ENCODE results near the gene ANXA2R. TPM values are rescaled to one million over a fixed set of nuclear protein-coding genes. Genes with fewer than 3 reads are reported as not detected.

The ANXA2R gene
- total and polyA plus RNA-seq, 9 of the 15 experiments (the other 6 are each of a cell fraction or from before 2014, with no cell fraction given): 2.1 to 4.8 (median 3.4) TPM

- TF ChIP-seq CTCF (IDR thresholded peaks at IDR 0.05 in 2 of 3, conservative IDR thresholded peaks at IDR 0.05 in 1 of 3; ENCODE audit: insufficient read depth in 2 of 3, low read depth in 1 of 3, low read length in 3 of 3) (0 out of 6 replicates have a peak, but pooled peaks of 1 of the 3 experiments have one; percentile 1), RAD21 (CRISPR knock-in tag; conservative IDR thresholded peaks at IDR 0.05 in 1 of 2, IDR thresholded peaks at IDR 0.05 in 1 of 2) (no peak), ATF6 (CRISPR knock-in tag; IDR thresholded peaks at IDR 0.05) (0 out of 2 replicates have a peak, but pooled peaks have one; percentile 16), GATAD2A (IDR thresholded peaks at IDR 0.05) (0 out of 2 replicates have a peak, but pooled peaks have one; percentile 38), ZNF41 (CRISPR knock-in tag; conservative IDR thresholded peaks at IDR 0.05) (0 out of 2 replicates have a peak, but pooled peaks have one; percentile 7), TEAD4 (IDR thresholded peaks at IDR 0.05; ENCODE audit: low read length) (no peak), TEAD4 (CRISPR knock-in tag; IDR thresholded peaks at IDR 0.05; ENCODE audit: borderline replicate concordance) (no peak), ELF4 (CRISPR knock-in tag; IDR thresholded peaks at IDR 0.05) (no peak), MTF1 (CRISPR knock-in tag; IDR thresholded peaks at IDR 0.05; ENCODE audit: borderline replicate concordance) (no peak), ZNF75A (CRISPR knock-in tag; IDR thresholded peaks at IDR 0.05) (no peak), ZBTB43 (CRISPR knock-in tag; IDR thresholded peaks at IDR 0.05) (no peak), SIN3A (IDR thresholded peaks at IDR 0.05; ENCODE audit: borderline replicate concordance in 2 of 2, control insufficient read depth in 1 of 2, low read depth in 2 of 2, low read length in 2 of 2) (no peak), ZFX (CRISPR knock-in tag; IDR thresholded peaks at IDR 0.05) (peak; percentile 47), ERF (CRISPR knock-in tag; IDR thresholded peaks at IDR 0.05) (0 out of 2 replicates have a peak, but pooled peaks have one; percentile 24), HBP1 (CRISPR knock-in tag; IDR thresholded peaks at IDR 0.05) (no peak), ATF1 (CRISPR knock-in tag; IDR thresholded peaks at IDR 0.05) (no peak), ATF1 (tag; IDR thresholded peaks at IDR 0.05) (no peak), ETV1 (tag; conservative IDR thresholded peaks at IDR 0.05; ENCODE audit: low read depth) (peak; percentile 25; the same call in 1 of the 2 replicates), KDM4B (IDR thresholded peaks at IDR 0.05; ENCODE audit: borderline replicate concordance in 2 of 2, low read depth in 1 of 2) (no peak), HDAC6 (IDR thresholded peaks at IDR 0.05; ENCODE audit: low read depth, low read length) (no peak), ADNP (tag; IDR thresholded peaks at IDR 0.05) (no peak), SMAD2 (IDR thresholded peaks at IDR 0.05; ENCODE audit: low read depth, low read length) (no peak), SMC3 (conservative IDR thresholded peaks at IDR 0.05; ENCODE audit: insufficient read depth, low read depth, low read length) (no peak)
Observed at GRCh38 chr5:43063721-43064171, 23.6 kb upstream of the ANXA2R start (continued).

Data from K562 (cell line).